ENCODE data around the gene RALGAPB.

RALGAPB gene

GRCh38 chr20:38584099-38584763, 111.6 kb downstream of the RALGAPB start:
- no peak overlapping the region for H3K27ac ChIP-seq
- no peak overlapping the region for H3K9ac ChIP-seq
- no peak overlapping the region for H3K4me2 ChIP-seq
- H3K36me3 ChIP-seq (ENCODE audit: insufficient read depth) = no peaks in the 10 kb centered on the region
- H2AFZ ChIP-seq (ENCODE audit: low read depth) = no peak overlapping the region
- H3K4me1 ChIP-seq (ENCODE audit: low read depth, poor library complexity, severe bottlenecking) = no peaks in the 10 kb centered on the region
- no peak overlapping the region for H3K4me3 ChIP-seq (IDR thresholded peaks at IDR 0.05; ENCODE audit: insufficient read depth, low read depth, low read length)
- TF ChIP-seq, protein P1, sequence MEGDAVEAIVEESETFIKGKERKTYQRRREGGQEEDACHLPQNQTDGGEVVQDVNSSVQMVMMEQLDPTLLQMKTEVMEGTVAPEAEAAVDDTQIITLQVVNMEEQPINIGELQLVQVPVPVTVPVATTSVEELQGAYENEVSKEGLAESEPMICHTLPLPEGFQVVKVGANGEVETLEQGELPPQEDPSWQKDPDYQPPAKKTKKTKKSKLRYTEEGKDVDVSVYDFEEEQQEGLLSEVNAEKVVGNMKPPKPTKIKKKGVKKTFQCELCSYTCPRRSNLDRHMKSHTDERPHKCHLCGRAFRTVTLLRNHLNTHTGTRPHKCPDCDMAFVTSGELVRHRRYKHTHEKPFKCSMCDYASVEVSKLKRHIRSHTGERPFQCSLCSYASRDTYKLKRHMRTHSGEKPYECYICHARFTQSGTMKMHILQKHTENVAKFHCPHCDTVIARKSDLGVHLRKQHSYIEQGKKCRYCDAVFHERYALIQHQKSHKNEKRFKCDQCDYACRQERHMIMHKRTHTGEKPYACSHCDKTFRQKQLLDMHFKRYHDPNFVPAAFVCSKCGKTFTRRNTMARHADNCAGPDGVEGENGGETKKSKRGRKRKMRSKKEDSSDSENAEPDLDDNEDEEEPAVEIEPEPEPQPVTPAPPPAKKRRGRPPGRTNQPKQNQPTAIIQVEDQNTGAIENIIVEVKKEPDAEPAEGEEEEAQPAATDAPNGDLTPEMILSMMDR (conservative IDR thresholded peaks at IDR 0.05; ENCODE audit: low read depth, low read length) = no peak
- no peaks in the 10 kb centered on the region for H3K79me2 ChIP-seq (ENCODE audit: insufficient read depth, low read depth)
- no peaks in the 10 kb centered on the region for H4K20me1 ChIP-seq (ENCODE audit: insufficient read depth)
- H3K27me3 ChIP-seq (ENCODE audit: insufficient read depth, low read depth) = no peaks in the 10 kb centered on the region

DNA sequence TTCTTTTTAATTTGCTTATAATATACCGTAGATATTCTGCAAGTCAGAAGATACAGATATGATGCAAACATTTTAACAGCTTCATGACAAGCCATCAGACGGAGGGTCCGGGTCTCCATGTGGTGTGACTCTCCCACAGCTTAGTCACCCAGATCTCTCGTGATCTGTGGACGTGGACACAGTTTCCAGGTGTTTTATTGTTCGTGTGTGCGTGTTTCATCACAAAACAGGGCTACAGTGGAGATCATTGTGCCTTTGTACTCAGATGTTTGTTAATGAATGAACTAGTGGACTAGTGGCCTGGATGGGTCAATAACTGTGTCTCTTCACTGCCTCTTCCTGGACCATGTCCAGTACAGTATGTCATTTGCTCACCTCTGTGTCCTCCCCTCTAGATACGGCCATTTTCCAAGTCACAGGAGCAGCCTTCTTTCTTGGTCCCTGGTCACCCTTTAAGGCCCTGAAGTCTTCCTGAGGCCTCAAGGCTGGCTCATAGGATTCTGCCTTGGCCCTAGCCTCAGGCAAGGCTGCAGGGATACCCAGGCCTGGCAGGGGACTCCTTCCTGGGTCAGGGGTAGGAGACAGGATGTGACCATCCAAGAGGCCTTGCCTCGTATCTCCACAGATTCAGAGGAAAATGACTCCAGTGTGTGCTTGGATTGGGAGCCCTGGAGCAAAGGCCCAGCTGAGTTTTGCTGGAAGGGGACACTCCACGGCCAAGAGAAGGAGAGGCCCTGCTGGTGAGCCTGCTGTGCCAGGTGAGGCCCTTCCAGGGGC, 112.9 kb downstream of the RALGAPB start:
- no peak overlapping the region for H3K4me2 ChIP-seq
- H3K4me3 ChIP-seq (IDR thresholded peaks at IDR 0.05; ENCODE audit: insufficient read depth, low read depth, low read length) = no peak overlapping the region
- no peaks in the 10 kb centered on the region for H3K36me3 ChIP-seq (ENCODE audit: insufficient read depth)
- no peak overlapping the region for H3K27ac ChIP-seq
- no peaks in the 10 kb centered on the region for H3K4me1 ChIP-seq (ENCODE audit: low read depth, poor library complexity, severe bottlenecking)
- TF ChIP-seq, protein P1 (conservative IDR thresholded peaks at IDR 0.05; ENCODE audit: low read depth, low read length) = no peak
- no peaks in the 10 kb centered on the region for H3K79me2 ChIP-seq (ENCODE audit: insufficient read depth, low read depth)
- H2AFZ ChIP-seq (ENCODE audit: low read depth) = no peak overlapping the region
- no peaks in the 10 kb centered on the region for H4K20me1 ChIP-seq (ENCODE audit: insufficient read depth)
- no peak overlapping the region for H3K9ac ChIP-seq
- H3K27me3 ChIP-seq (ENCODE audit: insufficient read depth, low read depth) = no peaks in the 10 kb centered on the region

- H3K36me3 ChIP-seq (ENCODE audit: insufficient read depth) = no peaks in the 10 kb centered on the region
- H3K27me3 ChIP-seq (ENCODE audit: insufficient read depth, low read depth) = no peaks in the 10 kb centered on the region
- H3K27ac ChIP-seq = no peak overlapping the region
- no peak overlapping the region for H3K4me2 ChIP-seq
- H2AFZ ChIP-seq (ENCODE audit: low read depth) = no peak overlapping the region
- H3K9ac ChIP-seq = no peak overlapping the region
- H3K4me1 ChIP-seq (ENCODE audit: low read depth, poor library complexity, severe bottlenecking) = no peaks in the 10 kb centered on the region
- no peaks in the 10 kb centered on the region for H4K20me1 ChIP-seq (ENCODE audit: insufficient read depth)
- H3K79me2 ChIP-seq (ENCODE audit: insufficient read depth, low read depth) = no peaks in the 10 kb centered on the region
- TF ChIP-seq, protein P1 (conservative IDR thresholded peaks at IDR 0.05; ENCODE audit: low read depth, low read length) = no peak
- no peak overlapping the region for H3K4me3 ChIP-seq (IDR thresholded peaks at IDR 0.05; ENCODE audit: insufficient read depth, low read depth, low read length)
Observed at GRCh38 chr20:38586181-38586525, 113.5 kb downstream of the RALGAPB start.

DNA sequence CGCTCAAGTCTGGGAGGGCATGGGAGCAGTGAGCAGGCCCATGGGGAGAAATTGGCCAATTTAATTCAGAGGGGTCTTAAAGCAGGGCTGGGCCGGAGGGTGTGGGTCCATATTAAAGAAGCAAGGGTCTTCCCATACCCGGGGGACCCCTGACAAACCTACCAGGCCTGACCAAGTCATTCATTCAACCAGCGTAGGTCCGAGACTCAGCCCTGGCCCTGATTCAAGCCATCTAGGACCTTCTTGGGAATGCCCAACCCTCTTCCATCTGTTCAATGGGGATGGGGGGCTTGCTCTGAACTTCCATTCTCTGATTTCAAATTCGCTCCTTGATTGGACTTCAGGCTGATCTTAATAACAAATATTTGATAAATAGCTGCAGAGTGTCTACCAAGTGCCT, 115.7 kb downstream of the RALGAPB start:
- H3K36me3 ChIP-seq (ENCODE audit: insufficient read depth) = no peaks in the 10 kb centered on the region
- no peak overlapping the region for H3K9ac ChIP-seq
- no peak overlapping the region for H3K27ac ChIP-seq
- H3K79me2 ChIP-seq (ENCODE audit: insufficient read depth, low read depth) = no peaks in the 10 kb centered on the region
- H3K27me3 ChIP-seq (ENCODE audit: insufficient read depth, low read depth) = no peaks in the 10 kb centered on the region
- no peaks in the 10 kb centered on the region for H3K4me1 ChIP-seq (ENCODE audit: low read depth, poor library complexity, severe bottlenecking)
- no peak overlapping the region for H3K4me2 ChIP-seq
- H4K20me1 ChIP-seq (ENCODE audit: insufficient read depth) = no peaks in the 10 kb centered on the region
- H2AFZ ChIP-seq (ENCODE audit: low read depth) = no peak overlapping the region
- TF ChIP-seq, protein P1 (conservative IDR thresholded peaks at IDR 0.05; ENCODE audit: low read depth, low read length) = no peak
- H3K4me3 ChIP-seq (IDR thresholded peaks at IDR 0.05; ENCODE audit: insufficient read depth, low read depth, low read length) = no peak overlapping the region

All from KMS-11 (cell line).